ENCODE measurements around the gene MXRA8. TPM values are rescaled to one million over a fixed set of nuclear protein-coding genes. Genes with fewer than 3 reads are reported as not detected.
A peak's percentile ranks its signal among the peaks of the same experiment; 100 is the strongest.
"Not testable (repeated sequence)": the region's sequence is repeated elsewhere in the genome, so short reads cannot be mapped to it uniquely, and the experiment has no call there.

Gene MXRA8
- total RNA-seq, 1 donor from 2014 or later: not detected

- DNase-seq (ENCODE audit: low read depth in 2 of 2): not testable (repeated sequence)
These were observed 11.7 kb upstream of the MXRA8 start for GRCh38 chr1:1370094-1370493.

GRCh38 chr1:1367315-1367714 is 9.0 kb upstream of the MXRA8 start:
- no peak for DNase-seq (ENCODE audit: low read depth in 2 of 2)

- no peak for DNase-seq (ENCODE audit: low read depth in 2 of 2)
These were observed 8.3 kb upstream of the MXRA8 start for GRCh38 chr1:1366699-1367066.

GRCh38 chr1:1365875-1366698 is 7.7 kb upstream of the MXRA8 start:
- DNase-seq (ENCODE audit: low read depth in 2 of 2): no peak

- no peak for DNase-seq (ENCODE audit: low read depth in 2 of 2)
These were observed 5.9 kb upstream of the MXRA8 start for GRCh38 chr1:1364266-1364665.

GRCh38 chr1:1361982-1362423 is 3.6 kb upstream of the MXRA8 start:
- peak in 1 of 2 donors; percentile 29 for DNase-seq (ENCODE audit: low read depth in 2 of 2)

- no peak for DNase-seq (ENCODE audit: low read depth in 2 of 2)
These were observed 3.1 kb upstream of the MXRA8 start for GRCh38 chr1:1361233-1361981.

GRCh38 chr1:1360506-1361169 is 2.3 kb upstream of the MXRA8 start:
- no peak for DNase-seq (ENCODE audit: low read depth in 2 of 2)

GRCh38 chr1:1359664-1360468 is 1.5 kb upstream of the MXRA8 start:
- DNase-seq (ENCODE audit: low read depth in 2 of 2): no peak

- no peak for DNase-seq (ENCODE audit: low read depth in 2 of 2)
These were observed 931 bp upstream of the MXRA8 start for GRCh38 chr1:1359308-1359663.

GRCh38 chr1:1357871-1358432 is 403 bp downstream of the MXRA8 start:
- no peak for DNase-seq (ENCODE audit: low read depth in 2 of 2)

GRCh38 chr1:1356796-1357401 is 1.5 kb downstream of the MXRA8 start:
- no peak for DNase-seq (ENCODE audit: low read depth in 2 of 2)

GRCh38 chr1:1356166-1356795 is 2.1 kb downstream of the MXRA8 start:
- no peak for DNase-seq (ENCODE audit: low read depth in 2 of 2)

GRCh38 chr1:1355416-1355815 is 2.9 kb downstream of the MXRA8 start:
- DNase-seq (ENCODE audit: low read depth in 2 of 2): peak in 1 of 2 donors; percentile 28

GRCh38 chr1:1354271-1355247 is 3.8 kb downstream of the MXRA8 start:
- DNase-seq (ENCODE audit: low read depth in 2 of 2): no peak

GRCh38 chr1:1353389-1354151 is 4.8 kb downstream of the MXRA8 start:
- DNase-seq (ENCODE audit: low read depth in 2 of 2): no peak

GRCh38 chr1:1352786-1353388 is 5.5 kb downstream of the MXRA8 start:
- DNase-seq (ENCODE audit: low read depth in 2 of 2): no peak

Measured in dermis microvascular lymphatic vessel endothelial cell (primary cell).